SKM-1 treated with dmso at 0.1 percent for 144 hours (cell line): ENCODE results near the gene USF1.
"Not testable (repeated sequence)": the region's sequence is repeated elsewhere in the genome, so short reads cannot be mapped to it uniquely, and the experiment has no call there.

ENCODE experiments used
- DNase-seq: peaks from one replicate; lab custom pipeline; 2025; ENCODE audit not compliant: unreplicated experiment; lab: John Stamatoyannopoulos, UW

The USF1 gene

GRCh38 chr1:161019751-161020495 is 25.9 kb downstream of the USF1 start:
- DNase-seq: peak; percentile 28

GRCh38 chr1:161019111-161019660 is 26.6 kb downstream of the USF1 start:
- DNase-seq: peak; percentile 41

GRCh38 chr1:161018631-161018930 is 27.2 kb downstream of the USF1 start:
- no peak for DNase-seq

GRCh38 chr1:161017756-161018630 is 27.8 kb downstream of the USF1 start:
- DNase-seq: no peak

GRCh38 chr1:161017181-161017580 is 28.6 kb downstream of the USF1 start:
- not testable (repeated sequence) for DNase-seq

GRCh38 chr1:161016683-161017082 is 29.1 kb downstream of the USF1 start:
- DNase-seq: not testable (repeated sequence)

- peak; percentile 98 for DNase-seq
Observed at GRCh38 chr1:161013488-161014230, 32.1 kb downstream of the USF1 start.

GRCh38 chr1:161013131-161013487 is 32.7 kb downstream of the USF1 start:
- DNase-seq: no peak

- no peak for DNase-seq
Observed at GRCh38 chr1:161012420-161012819, 33.4 kb downstream of the USF1 start.

GRCh38 chr1:161009602-161010211 is 36.1 kb downstream of the USF1 start:
- no peak for DNase-seq

- DNase-seq: no peak
Observed at GRCh38 chr1:161008869-161009510, 36.8 kb downstream of the USF1 start.

- no peak for DNase-seq
Observed at GRCh38 chr1:161007369-161007768, 38.4 kb downstream of the USF1 start.

GRCh38 chr1:161006563-161006962 is 39.2 kb downstream of the USF1 start:
- DNase-seq: no peak

- no peak for DNase-seq
Observed at GRCh38 chr1:161001525-161001924, 44.3 kb downstream of the USF1 start.

GRCh38 chr1:161000736-161001480 is 44.9 kb downstream of the USF1 start:
- DNase-seq: no peak

GRCh38 chr1:160999376-160999775 is 46.4 kb downstream of the USF1 start:
- DNase-seq: no peak

GRCh38 chr1:160997323-160998038 is 48.3 kb downstream of the USF1 start:
- DNase-seq: peak; percentile 66

- no peak for DNase-seq
Observed at GRCh38 chr1:160996178-160996577, 49.6 kb downstream of the USF1 start.

- peak; percentile 34 for DNase-seq
Observed at GRCh38 chr1:160993544-160994193, 52.1 kb downstream of the USF1 start.
